COLO668 (cell line): ENCODE data around the gene GAREM1.
"Not testable (repeated sequence)": the region's sequence is repeated elsewhere in the genome, so short reads cannot be mapped to it uniquely, and the experiment has no call there.

ENCODE experiments used
- DNase-seq: peaks from one replicate; lab custom pipeline; 2025; ENCODE audit not compliant: unreplicated experiment; lab: John Stamatoyannopoulos, UW

GAREM1 gene

GRCh38 chr18:32261003-32261402 is 209.7 kb downstream of the GAREM1 start:
- no peak for DNase-seq

GRCh38 chr18:32259553-32259952 is 211.1 kb downstream of the GAREM1 start:
- DNase-seq, result no peak

- DNase-seq, result no peak
These were observed 212.0 kb downstream of the GAREM1 start for GRCh38 chr18:32258558-32259204.

GRCh38 chr18:32258148-32258547 is 212.5 kb downstream of the GAREM1 start:
- DNase-seq, result no peak

GRCh38 chr18:32257084-32257785 is 213.4 kb downstream of the GAREM1 start:
- DNase-seq, result no peak

- DNase-seq, result no peak
These were observed 215.1 kb downstream of the GAREM1 start for GRCh38 chr18:32255570-32255969.

- DNase-seq, result no peak
These were observed 218.4 kb downstream of the GAREM1 start for GRCh38 chr18:32252141-32252860.

GRCh38 chr18:32251466-32251865 is 219.2 kb downstream of the GAREM1 start:
- no peak for DNase-seq

- DNase-seq, result no peak
These were observed 221.3 kb downstream of the GAREM1 start for GRCh38 chr18:32249147-32249929.

- no peak for DNase-seq
These were observed 225.8 kb downstream of the GAREM1 start for GRCh38 chr18:32244881-32245280.

GRCh38 chr18:32243358-32243757 is 227.3 kb downstream of the GAREM1 start:
- no peak for DNase-seq

- no peak for DNase-seq
These were observed 228.3 kb downstream of the GAREM1 start for GRCh38 chr18:32242395-32242794.

GRCh38 chr18:32238635-32239268 is 231.9 kb downstream of the GAREM1 start:
- no peak for DNase-seq

- no peak for DNase-seq
These were observed 233.6 kb downstream of the GAREM1 start for GRCh38 chr18:32237049-32237448.

- not testable (repeated sequence) for DNase-seq
These were observed 237.3 kb downstream of the GAREM1 start for GRCh38 chr18:32233348-32233747.

- DNase-seq, result no peak
These were observed 251.2 kb downstream of the GAREM1 start for GRCh38 chr18:32219431-32220018.

GRCh38 chr18:32216390-32216789 is 254.3 kb downstream of the GAREM1 start:
- DNase-seq, result no peak

- no peak for DNase-seq
These were observed 257.0 kb downstream of the GAREM1 start for GRCh38 chr18:32213693-32214092.
